Measurements from ENCODE around the gene LRRC28.

LRRC28 gene

GRCh38 chr15:99402014-99402729, 150.9 kb downstream of the LRRC28 start:
- DNase-seq = no peak

GRCh38 chr15:99403597-99403996, 152.3 kb downstream of the LRRC28 start:
- no peak for DNase-seq

GRCh38 chr15:99404454-99404853, 153.2 kb downstream of the LRRC28 start:
- DNase-seq = no peak

- DNase-seq = no peak
Measured at GRCh38 chr15:99406120-99406519, 154.8 kb downstream of the LRRC28 start.

- no peak for DNase-seq
Measured at GRCh38 chr15:99406716-99407487, 155.6 kb downstream of the LRRC28 start.

- DNase-seq = no peak
Measured at GRCh38 chr15:99407716-99408115, 156.4 kb downstream of the LRRC28 start.

GRCh38 chr15:99408236-99409096, 157.2 kb downstream of the LRRC28 start:
- DNase-seq = peak; percentile 63

- DNase-seq = no peak
Measured at GRCh38 chr15:99409097-99409473, 157.8 kb downstream of the LRRC28 start.

- DNase-seq = no peak
Measured at GRCh38 chr15:99409560-99409959, 158.3 kb downstream of the LRRC28 start.

- DNase-seq = no peak
Measured at GRCh38 chr15:99410477-99410876, 159.2 kb downstream of the LRRC28 start.

GRCh38 chr15:99411234-99411633, 160.0 kb downstream of the LRRC28 start:
- DNase-seq = no peak

- DNase-seq = no peak
Measured at GRCh38 chr15:99412082-99412481, 160.8 kb downstream of the LRRC28 start.

- DNase-seq = no peak
Measured at GRCh38 chr15:99412626-99413025, 161.3 kb downstream of the LRRC28 start.

GRCh38 chr15:99413955-99414754, 162.9 kb downstream of the LRRC28 start:
- no peak for DNase-seq

- no peak for DNase-seq
Measured at GRCh38 chr15:99414755-99415731, 163.8 kb downstream of the LRRC28 start.

GRCh38 chr15:99416191-99417188, 165.2 kb downstream of the LRRC28 start:
- DNase-seq = no peak

- DNase-seq = peak; percentile 14
Measured at GRCh38 chr15:99421172-99421656, 169.9 kb downstream of the LRRC28 start.

- no peak for DNase-seq
Measured at GRCh38 chr15:99421758-99422157, 170.5 kb downstream of the LRRC28 start.

All from right hindlimb (tissue), 1 donor.